Fibroblast of lung (primary cell): ENCODE results near the gene IGFBP5.

Experiments used
- EZH2 ChIP-seq: IDR thresholded peaks from 2 replicates; pipeline ENCODE4 v1.5.1; 2012; ENCODE audit warnings: low read length, control low read depth, mild to moderate bottlenecking; ENCODE audit errors: missing control alignments
- TF ChIP-seq, protein P1 (sequence below), 2 donors: IDR thresholded peaks in 1 of 2; conservative IDR thresholded peaks in 1 of 2; 1 replicate in 1 of 2; 2 replicates in 1 of 2; pipeline ENCODE4 v1.5.1; 2011 to 2012; ENCODE audit warnings: low read length in 2 of 2, control low read depth in 1 of 2, inconsistent platforms in 1 of 2, low read depth in 1 of 2, mild to moderate bottlenecking in 1 of 2

DNA sequence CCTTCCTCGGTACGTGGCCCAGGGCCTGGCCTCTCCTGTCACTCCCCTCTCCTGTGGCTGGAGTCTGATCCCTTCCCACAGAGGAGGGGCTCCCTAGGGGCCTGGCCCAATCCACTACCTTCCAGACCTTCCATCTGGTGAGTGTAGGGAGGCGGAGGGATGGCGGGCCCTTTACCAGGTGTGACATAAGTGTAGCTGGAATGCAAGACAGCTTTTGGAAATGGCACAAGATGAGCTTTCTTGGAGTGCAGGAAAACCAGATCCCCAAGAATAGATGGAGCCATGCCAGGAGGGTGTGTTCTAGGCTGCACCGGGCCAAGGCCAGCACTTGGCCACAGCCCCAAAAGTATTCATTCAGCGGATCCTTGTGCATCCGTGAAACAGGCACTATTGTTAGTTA is 30.1 kb downstream of the IGFBP5 start:
- TF ChIP-seq, protein P1, sequence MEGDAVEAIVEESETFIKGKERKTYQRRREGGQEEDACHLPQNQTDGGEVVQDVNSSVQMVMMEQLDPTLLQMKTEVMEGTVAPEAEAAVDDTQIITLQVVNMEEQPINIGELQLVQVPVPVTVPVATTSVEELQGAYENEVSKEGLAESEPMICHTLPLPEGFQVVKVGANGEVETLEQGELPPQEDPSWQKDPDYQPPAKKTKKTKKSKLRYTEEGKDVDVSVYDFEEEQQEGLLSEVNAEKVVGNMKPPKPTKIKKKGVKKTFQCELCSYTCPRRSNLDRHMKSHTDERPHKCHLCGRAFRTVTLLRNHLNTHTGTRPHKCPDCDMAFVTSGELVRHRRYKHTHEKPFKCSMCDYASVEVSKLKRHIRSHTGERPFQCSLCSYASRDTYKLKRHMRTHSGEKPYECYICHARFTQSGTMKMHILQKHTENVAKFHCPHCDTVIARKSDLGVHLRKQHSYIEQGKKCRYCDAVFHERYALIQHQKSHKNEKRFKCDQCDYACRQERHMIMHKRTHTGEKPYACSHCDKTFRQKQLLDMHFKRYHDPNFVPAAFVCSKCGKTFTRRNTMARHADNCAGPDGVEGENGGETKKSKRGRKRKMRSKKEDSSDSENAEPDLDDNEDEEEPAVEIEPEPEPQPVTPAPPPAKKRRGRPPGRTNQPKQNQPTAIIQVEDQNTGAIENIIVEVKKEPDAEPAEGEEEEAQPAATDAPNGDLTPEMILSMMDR (conservative IDR thresholded peaks at IDR 0.05 in 1 of 2, IDR thresholded peaks at IDR 0.05 in 1 of 2; ENCODE audit: low read depth in 1 of 2, low read length in 2 of 2), result no peak
- TF ChIP-seq EZH2, result no peak
